ENCODE results near the gene ARIH1. TPM values are rescaled to one million over a fixed set of nuclear protein-coding genes. Genes with fewer than 3 reads are reported as not detected.

ARIH1 gene
- total RNA-seq, 1 experiment from 2014 or later = 192 TPM

DNA sequence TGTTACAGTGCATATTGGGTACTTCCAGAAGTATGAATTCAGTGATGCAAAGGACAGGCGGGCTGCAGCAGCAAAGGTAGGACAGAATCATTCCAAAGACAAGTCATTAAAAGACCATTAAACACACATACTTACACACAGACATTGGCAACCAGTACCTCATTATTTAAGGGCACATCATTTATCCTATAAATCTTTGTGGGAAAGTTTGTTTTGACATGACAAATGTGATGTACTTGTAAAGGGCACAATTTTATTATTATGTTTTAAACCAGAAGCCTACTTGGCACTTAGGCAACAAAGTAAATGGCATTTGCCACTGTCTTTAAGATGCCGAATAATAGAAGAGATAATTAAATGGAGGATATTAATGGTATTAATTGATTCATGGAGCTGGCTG lies 22.7 kb downstream of the ARIH1 start:
- H3K9me3 ChIP-seq (ENCODE audit: control insufficient read depth, insufficient read depth, low read depth, low read length) = no peaks in the 10 kb centered on the region
- intact Hi-C loops (cut with micrococcal nuclease; ENCODE audit: unreplicated experiment) (loop anchor here (10.0 kb wide), 1 partner anchor 58 kb away; no protein-coding TSS in a partner anchor), in situ Hi-C loops (cut with HindIII; ENCODE audit: low pct_unique_long_range_greater_than_20kb, low sequenced_read_pairs) (no loop called here)
- DNase-seq (ENCODE audit: low read depth, low spot score) (no peak), ATAC-seq (no peak)
- no TSS peak for BruUV-seq (replicated peaks)
- H3K36me3 ChIP-seq (ENCODE audit: control insufficient read depth, insufficient read depth, low read length) = no peaks in the 10 kb centered on the region
- no peaks in the 10 kb centered on the region for H3K27me3 ChIP-seq (ENCODE audit: control insufficient read depth, insufficient read depth, low read length)
- H3K4me1 ChIP-seq (ENCODE audit: control insufficient read depth, insufficient read depth, low read length) = no peaks in the 10 kb centered on the region; the same call in 1 of the 2 replicates
- TF ChIP-seq CTCF (IDR thresholded peaks at IDR 0.05) (no peak), SIN3A (IDR thresholded peaks at IDR 0.05; ENCODE audit: borderline replicate concordance, insufficient read depth, low read depth, low read length) (no peak), TCF7L2 (IDR thresholded peaks at IDR 0.05; ENCODE audit: low read depth, low read length) (no peak), POLR2AphosphoS5 (IDR thresholded peaks at IDR 0.05; ENCODE audit: low read depth, low read length) (no peak), REST (IDR thresholded peaks at IDR 0.05; ENCODE audit: insufficient read depth in 1 of 2, low read depth in 2 of 2, low read length in 1 of 2) (no peak)
- no peak overlapping the region for H3K27ac ChIP-seq (ENCODE audit: low read length)
- H3K4me3 ChIP-seq (ENCODE audit: low read depth in 2 of 2, low read length in 2 of 2) = no peak overlapping the region
- POLR2A ChIA-PET = no interaction called here
- CTCF ChIA-PET = no interaction called here

DNA sequence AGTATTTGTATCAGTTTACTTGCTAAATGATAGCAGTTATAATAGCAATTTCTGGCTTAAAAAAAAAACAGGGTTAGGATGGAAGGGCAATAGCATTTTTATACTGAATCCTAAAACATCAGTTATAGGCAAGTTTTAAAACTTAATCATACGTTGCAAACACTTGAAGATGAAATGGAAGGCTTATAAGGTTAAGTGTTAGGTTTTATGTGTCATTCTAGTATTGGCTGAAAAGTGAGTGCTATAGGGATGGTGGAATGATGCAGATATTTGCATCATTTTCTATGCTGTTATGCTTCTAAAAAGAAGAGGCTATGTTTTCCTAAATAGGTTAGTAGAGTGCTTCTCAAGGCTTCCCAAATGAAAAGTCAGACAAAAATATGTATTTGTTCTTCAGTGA lies 23.3 kb downstream of the ARIH1 start:
- in situ Hi-C loops (cut with HindIII; ENCODE audit: low pct_unique_long_range_greater_than_20kb, low sequenced_read_pairs) = no loop called here
- Histone ChIP-seq H3K27me3 (ENCODE audit: control insufficient read depth, insufficient read depth, low read length) (no peaks in the 10 kb centered on the region), H3K4me3 (ENCODE audit: low read depth in 2 of 2, low read length in 2 of 2) (no peak overlapping the region), H3K4me1 (ENCODE audit: control insufficient read depth, insufficient read depth, low read length) (no peaks in the 10 kb centered on the region; the same call in 1 of the 2 replicates), H3K36me3 (ENCODE audit: control insufficient read depth, insufficient read depth, low read length) (no peaks in the 10 kb centered on the region), H3K9me3 (ENCODE audit: control insufficient read depth, insufficient read depth, low read depth, low read length) (no peaks in the 10 kb centered on the region), H3K27ac (ENCODE audit: low read length) (no peak overlapping the region)
- DNase-seq (ENCODE audit: low read depth, low spot score) (no peak), ATAC-seq (no peak)
- TF ChIP-seq CTCF (IDR thresholded peaks at IDR 0.05) = no peak
- TF ChIP-seq TCF7L2 (IDR thresholded peaks at IDR 0.05; ENCODE audit: low read depth, low read length) = no peak
- no peak for TF ChIP-seq POLR2AphosphoS5 (IDR thresholded peaks at IDR 0.05; ENCODE audit: low read depth, low read length)
- no peak for TF ChIP-seq SIN3A (IDR thresholded peaks at IDR 0.05; ENCODE audit: borderline replicate concordance, insufficient read depth, low read depth, low read length)
- TF ChIP-seq REST (IDR thresholded peaks at IDR 0.05; ENCODE audit: insufficient read depth in 1 of 2, low read depth in 2 of 2, low read length in 1 of 2) = no peak
- BruUV-seq (replicated peaks) = no TSS peak
- ChIA-PET POLR2A (no interaction called here), CTCF (no interaction called here)
- intact Hi-C loops (cut with micrococcal nuclease; ENCODE audit: unreplicated experiment) = loop anchor here (10.0 kb wide), 1 partner anchor 57 kb away; no protein-coding TSS in a partner anchor

Data from Panc1 (cell line).